Measurements from ENCODE around the gene FAT2.

DNA sequence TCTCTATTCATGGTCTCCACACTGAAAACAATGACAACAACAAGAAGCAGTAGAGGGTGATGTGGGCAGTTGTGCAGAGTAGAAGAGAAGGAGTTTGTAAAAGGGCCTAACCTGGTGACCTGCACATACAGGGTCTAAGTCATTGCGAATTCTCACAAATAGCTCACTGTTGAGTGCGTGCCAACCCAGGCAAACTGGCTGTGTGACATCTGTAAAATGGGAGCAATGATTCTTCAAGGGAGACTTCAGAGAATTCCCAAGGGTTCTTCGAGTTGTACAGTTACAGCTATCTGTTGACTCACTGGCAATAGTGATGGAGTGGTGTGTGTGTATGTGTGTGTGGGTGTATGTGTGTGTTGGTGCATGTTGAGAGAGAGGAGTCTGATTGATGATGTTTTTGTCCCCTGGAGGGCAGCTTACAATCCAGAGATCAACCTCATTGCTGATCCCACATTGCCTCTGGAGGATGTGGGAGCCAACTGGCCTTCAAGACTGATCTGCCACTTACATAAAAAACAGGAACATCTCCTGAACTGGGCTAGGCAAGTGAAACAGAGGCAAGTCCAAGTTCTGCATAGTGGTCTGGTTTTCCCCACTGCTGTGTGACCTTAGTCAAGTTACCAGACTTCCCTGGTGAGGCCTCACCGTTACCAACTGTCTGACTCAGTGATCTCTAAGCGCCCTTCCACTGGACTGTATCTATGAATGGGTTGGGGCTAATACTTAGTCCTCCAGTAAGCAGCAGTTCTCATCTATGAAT is 3.2 kb downstream of the FAT2 start:
- TF ChIP-seq POLR2AphosphoS5 (IDR thresholded peaks at IDR 0.05; ENCODE audit: low read depth) (no peak), ZNF114 (CRISPR knock-in tag; IDR thresholded peaks at IDR 0.05) (no peak)
